GM21723 (cell line): ENCODE data around the gene GTPBP3.
"Not testable (repeated sequence)": the region's sequence is repeated elsewhere in the genome, so short reads cannot be mapped to it uniquely, and the experiment has no call there.

Experiments
- ATAC-seq: cut with Tn5 transposase; IDR thresholded peaks from one replicate; pipeline ENCODE4 v1.9.1; 2021; ENCODE audit warnings: mild to moderate bottlenecking, moderate library complexity; ENCODE audit not compliant: unreplicated experiment

Gene GTPBP3

DNA sequence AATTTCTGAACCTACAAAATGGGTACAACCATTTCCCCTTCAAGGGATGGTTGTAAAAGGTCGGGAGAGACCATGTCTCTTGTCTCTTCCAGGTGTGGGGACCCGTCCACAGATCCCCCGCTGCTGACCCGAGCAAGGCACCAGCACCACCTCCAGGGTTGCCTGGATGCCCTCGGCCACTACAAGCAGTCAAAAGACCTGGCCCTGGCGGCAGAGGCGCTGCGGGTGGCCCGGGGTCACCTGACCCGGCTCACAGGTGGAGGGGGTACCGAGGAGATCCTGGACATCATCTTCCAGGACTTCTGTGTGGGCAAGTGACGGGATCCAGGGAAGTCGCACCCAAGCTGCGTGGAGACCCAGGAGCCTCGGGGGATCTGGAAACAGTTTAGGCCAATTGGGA lies 4.0 kb downstream of the GTPBP3 start:
- no peak for ATAC-seq

DNA sequence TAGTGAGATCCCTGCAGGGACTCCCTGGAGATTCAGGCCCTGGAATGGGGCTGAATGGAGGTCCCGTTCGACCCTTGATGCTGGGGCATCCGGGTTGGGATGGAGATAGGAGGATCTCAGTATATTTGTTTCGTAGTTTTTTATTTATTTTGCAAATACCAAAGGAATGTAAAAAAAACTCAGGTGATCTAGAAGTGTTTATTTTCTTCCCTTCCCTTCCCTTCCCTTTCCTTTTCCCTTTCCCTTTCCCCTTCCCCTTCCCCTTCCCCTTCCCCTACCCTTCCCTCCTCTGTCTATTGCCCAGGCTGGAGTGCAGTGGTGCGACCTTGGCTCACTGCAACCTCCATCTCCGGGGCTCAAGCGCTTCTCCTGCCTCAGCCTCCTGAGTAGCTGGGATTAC lies 4.5 kb downstream of the GTPBP3 start:
- ATAC-seq, result no peak

DNA sequence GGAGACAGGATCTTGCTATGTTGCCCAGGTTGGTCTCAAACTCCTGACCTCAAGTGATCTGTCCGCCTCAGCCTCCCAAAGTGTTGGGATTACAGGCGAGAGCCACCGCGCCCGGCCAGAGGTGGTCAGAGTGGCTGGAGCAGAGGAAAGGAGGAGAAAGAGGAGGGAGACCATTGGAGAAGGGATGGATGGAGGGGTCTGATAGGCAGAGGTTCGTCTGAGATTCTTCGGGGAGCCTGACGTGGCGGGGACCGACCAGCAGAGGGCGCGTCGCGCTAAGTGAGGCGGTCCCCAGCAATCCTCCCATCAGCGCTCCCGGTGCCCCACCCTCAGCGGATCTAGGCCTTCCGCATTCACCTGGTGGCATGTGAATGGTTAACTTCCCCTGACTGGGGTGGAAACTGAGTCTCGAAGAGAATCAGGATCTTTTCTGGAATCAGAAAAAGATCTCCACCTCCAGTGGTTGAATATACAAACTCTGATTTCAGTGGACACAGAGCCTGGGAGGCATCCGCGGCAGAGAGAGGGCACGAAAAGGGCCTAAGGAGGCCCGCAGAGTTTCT lies 8.8 kb downstream of the GTPBP3 start:
- peak; percentile 55 for ATAC-seq

DNA sequence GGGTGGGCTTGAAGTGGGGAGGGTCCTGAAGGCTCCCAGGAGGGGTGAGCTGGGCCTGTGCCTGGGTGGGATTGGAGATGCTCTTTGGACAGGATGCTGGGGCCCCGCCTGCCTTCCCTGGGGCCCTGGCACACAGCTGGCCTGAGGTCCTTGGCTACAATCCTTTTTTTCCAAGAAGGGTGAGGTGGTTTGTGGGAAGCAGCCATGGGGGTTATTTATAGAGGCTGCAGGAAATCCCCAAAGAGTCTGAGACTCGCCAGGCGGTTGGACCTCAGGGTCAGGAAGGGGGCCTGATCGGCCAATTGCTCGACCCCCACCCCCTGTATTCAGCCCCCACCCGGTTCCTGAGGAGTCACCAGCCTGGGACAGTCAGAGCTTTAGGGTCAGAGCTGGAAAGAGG lies 10.0 kb downstream of the GTPBP3 start:
- no peak for ATAC-seq

DNA sequence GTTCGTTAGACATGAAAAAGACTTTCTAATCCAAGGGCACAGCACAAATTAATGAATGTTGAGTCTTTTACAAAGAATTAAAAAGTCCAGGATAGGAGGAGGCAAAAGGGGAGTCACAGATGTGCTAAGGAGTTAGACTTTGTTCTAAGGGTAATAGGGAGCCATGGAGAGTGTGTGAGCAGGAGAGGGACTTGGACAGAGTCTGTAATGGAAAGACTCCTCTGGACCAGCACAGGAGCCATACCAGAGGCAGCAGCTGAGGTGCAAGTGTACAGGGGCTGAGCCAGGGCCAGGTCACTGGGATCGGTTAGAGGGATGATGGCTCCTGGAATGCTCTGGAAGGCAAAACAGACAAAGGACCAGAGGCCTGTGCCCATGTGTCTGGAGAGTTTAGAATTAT lies 10.5 kb downstream of the GTPBP3 start:
- ATAC-seq, result no peak

DNA sequence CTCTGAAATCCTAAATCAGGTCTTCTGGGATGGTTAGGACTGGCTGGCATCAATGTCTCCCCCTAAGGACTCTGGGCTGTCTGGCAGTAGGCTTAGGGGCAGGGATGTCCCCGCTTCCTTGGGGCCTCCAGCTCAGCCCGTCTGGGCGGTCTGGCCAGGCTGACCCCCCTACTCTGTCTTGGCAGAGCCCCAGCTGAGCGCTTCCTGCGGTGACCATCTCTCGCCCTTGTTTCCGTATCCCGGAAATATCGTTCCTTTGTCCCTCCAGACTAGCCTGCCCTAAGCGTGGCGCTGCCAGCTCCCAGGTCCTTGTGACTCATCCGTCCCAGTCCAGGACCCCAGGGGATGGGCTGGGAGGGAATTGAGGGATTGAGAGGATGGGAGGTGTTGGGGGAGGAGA lies 11.3 kb downstream of the GTPBP3 start:
- no peak for ATAC-seq

DNA sequence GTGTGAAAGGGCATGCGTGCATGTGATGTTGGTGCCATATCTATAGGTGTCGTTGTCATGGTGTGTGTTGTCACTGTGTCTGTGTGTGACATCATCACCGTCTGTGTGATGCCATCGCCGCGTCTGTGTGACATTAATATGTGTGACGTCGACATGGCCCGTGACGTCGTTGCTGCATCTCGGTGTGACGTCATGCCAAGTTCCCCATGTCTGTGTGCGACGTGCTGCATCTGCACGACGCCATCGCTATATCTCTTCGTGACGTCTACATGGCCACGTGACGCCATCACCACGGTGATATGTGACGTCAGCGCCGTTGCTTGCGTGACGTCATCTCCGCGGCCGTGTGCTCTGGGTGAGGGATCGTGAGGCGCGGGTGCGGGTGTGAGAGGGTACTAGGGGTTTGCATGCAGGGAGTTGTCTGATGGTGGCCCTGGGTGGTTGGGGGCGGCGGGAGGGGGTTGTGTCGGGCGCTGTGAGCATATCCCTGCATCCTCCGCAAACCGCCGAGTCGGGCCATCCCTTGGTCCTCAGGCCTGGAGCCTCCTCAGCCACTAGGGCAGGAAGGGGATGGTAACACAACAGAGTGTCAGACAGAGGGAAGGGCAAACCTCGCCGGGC lies 14.6 kb downstream of the GTPBP3 start:
- no peak for ATAC-seq

DNA sequence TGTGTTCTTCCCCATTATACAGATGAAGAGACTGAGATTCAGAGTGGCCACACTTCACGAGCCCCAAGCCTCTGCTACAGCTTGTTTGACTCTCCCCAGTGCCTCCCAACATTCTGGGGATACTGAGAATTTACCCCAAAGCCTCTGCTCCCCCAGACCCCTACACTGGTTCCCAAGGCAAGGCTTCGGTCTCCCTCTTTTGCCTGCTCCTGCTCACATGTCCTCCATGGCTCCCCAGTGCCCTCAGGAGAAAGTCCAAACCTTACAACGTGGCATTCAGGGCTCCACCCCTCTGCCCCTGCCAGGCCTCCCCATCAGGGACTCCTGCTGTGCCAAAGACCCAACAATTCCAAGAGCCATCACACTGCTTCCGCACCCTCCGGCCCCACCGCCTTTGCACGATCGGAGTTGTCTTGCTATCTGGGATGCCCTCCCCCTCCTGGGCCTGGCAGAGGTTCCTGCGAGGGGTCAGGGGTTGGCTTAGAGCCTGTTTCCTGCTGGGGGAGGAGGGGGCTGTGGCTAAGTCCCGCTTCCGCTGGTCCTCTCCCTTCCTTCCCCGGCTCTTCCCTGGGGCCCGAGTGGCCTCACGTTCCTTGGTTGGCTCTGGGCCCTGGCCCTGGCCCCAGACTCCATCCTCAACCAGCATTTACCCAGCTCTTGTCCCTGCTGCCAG lies 15.4 kb downstream of the GTPBP3 start:
- ATAC-seq, result no peak

DNA sequence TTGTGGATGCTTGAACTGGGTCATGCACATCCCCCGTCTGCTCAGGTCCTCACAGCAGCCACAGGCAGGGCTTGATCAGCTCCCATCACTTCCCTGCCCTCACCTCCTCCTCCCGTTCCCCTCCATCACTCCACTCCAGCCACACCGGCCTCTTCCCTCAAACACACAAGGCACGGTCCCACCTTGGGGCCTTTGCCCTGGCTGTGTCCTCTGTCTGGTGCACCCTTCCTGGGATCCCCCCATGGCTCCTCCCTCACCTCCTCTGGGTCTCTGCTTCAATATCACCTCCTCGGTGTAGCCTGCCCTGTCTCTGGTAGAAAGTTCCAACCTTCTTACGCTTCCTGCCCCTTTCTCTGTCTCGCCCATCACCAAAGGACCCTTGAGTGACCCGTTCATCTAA lies 16.0 kb downstream of the GTPBP3 start:
- ATAC-seq, result no peak

DNA sequence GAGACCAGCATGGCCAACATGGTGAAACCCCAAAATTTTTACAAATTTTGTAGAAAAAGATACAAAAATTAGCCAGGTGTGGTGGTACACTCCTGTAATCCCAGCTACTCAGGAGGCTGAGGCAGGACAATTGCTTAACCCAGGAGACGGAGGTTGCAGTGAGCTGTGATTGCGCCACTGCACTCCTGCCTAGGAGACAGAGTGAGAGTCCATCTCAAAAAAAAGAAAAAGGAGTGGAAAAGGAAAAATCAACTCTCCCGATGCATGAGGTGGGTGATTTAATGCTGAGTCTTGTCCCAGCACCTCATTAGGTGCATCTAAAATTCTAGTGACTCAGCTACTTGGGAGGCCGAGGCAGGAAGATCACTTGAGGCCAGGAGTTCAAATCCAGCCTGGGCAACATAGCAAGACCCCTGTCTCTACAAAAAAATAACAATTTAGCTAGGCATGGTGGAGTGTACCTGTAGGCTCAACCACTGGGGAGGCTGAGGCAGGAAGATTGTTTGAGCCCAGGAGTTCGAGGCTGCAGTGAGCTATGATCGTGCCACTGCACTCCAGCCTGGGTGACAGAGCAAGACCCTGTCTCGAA lies 19.8 kb downstream of the GTPBP3 start:
- ATAC-seq, result no peak

DNA sequence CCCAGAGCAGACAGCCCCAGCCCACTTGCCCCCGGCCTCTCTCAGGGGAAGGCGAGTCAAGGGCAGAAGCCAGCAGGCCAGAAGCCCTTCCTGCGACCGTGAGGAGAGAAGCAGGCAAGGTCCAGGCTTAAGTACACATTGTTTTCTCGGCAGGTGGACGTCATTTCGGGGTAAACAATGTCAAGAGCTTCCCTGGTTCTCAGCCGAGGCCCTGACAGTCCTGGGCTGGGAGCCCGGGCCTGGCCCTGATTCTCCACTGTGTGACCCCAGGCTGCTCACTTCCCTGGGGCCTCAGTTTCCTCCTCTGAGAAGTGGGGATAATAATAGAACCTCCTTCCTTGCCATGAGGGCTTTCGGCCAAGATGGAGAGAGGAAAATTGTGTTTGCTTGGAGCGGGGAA lies 20.4 kb downstream of the GTPBP3 start:
- no peak for ATAC-seq

DNA sequence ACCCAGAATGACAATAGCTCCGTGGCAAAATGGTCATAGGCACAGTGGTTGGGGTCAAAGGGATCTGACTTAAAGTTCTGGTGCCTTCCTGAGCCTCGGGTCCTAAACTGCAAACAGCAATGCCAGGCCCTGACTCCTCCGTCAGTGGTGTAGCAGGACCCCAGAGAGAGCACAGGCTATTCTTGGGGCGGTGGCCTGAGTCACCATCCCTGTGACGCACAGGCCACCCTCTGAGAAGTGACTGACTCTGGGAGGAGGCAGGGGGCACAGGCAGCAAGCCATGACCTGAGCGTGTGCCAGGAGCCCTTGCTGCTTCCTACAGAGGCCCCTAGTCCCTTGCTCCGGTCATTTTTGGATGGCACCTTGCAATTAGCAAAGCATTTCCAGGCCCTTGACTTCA lies 21.0 kb downstream of the GTPBP3 start:
- ATAC-seq, result no peak

DNA sequence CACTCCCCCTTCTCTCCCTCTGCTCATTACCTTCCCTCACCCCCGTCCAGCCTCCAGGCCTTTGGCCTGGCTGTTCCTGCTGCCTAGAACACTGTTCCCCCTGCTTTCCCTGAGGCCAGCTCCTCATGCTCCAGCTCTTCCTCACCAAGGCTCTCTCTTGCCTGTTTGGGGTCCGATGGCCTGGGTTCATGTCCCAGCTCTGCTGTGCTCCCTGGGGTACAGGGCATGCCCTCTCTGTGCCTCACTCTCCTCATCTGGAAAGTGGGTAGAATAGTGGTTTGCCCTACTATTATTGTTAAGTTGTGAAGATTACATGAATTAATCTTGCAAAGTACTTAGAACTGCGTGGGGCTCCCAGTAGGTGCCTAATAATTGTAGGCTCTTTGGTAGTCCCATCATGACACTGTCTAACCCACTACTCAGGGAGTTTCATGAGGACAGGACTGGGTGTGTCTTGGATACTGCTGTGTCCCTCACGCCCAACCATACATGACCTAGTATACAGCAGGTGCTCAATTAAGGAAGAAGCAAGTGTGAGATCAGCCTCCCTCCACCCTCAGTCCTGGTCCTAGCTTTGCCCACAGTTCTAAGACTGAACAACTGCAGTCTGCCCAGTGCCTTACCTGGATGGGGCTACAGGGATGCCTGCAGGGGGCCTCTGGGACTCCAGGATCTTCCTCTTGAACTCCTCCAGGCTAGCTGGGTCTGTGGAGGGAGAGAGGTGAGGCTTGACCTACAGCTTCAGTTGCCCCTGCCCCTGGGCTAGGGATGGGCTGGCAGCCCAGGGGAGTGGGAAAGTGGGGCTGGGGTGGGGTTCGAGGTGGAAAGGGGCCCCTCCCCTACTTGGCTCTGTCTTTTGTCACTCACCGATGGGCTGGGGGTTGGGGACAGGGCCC lies 22.8 kb downstream of the GTPBP3 start:
- no peak for ATAC-seq

DNA sequence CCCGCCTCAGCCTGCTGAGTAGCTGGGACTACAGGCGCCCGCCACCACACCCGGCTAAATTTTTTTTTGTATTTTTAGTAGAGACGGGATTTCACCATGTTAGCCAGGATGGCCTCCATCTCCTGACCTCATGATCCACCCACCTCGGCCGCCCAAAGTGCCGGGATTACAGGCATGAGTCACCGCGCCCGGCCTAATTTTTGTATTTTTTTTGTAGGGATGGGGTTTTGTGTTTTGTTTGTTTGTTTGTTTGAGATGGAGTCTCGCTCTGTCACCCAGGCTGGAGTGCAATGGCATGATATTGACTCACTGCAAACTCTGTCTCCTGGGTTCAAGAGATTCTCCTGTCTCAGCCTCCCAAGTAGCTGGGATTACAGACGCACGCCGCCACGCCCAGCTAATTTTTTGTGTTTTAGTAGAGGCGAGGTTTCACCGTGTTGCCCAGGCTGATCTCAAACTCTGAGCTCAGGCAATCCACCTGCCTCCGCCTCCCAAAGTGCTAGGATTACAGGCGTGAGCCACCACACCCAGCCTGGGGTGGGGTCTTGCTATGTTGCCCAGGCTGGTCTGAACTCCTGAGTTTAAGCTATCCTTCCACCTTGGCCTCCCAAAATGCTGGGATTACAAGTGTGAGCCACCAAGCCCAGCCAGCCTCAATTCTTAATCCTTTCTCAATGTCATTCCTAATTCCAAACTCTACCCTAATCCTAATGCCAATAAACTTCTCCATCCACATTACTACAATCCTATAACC lies 26.7 kb downstream of the GTPBP3 start:
- ATAC-seq, result not testable (repeated sequence)

DNA sequence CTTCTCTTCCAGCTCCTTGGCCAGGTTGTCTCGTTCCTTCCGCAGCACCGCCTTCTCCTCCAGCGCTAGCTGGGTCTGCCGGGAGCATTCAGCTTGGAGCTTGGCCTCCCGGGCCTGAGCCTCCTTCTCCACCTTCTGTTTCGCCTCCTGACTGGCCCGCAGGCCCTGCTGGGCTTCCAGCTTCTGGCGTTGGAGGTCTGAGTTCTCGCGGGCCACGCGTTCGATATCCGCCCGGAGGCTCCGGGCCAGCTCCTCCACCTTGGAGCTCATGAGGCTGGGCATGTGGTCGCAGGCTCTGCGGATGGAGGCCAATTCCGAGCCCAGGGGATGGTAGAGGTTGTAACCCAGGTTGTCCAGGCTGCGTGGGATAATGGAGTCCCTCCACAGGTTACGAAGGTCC lies 28.0 kb downstream of the GTPBP3 start:
- ATAC-seq, result no peak

DNA sequence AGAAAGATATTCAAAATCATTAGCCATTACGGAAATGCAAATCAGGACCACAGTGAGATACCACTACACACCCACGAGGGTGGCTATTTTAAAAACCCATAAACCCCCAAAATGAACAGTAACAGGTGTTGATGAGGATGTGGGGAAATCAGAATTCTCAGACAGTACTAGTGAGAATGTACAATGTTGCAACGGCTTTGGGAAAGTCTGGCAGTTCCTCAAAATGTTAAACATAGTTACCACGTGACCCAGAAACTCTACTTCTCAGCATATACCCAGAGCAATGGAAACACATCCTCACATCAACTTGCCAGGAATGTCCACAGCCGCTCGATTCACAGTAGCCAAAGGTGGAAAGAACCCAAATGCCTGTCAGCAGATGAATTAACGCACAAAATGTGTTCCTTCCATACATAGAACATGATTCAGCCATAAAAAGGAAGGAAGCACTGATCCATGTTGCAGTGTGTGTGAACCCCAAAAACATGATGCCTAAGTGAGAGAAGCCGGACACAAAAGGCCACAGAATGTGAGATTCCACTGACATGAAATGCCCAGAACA lies 32.8 kb downstream of the GTPBP3 start:
- peak; percentile 85 for ATAC-seq

DNA sequence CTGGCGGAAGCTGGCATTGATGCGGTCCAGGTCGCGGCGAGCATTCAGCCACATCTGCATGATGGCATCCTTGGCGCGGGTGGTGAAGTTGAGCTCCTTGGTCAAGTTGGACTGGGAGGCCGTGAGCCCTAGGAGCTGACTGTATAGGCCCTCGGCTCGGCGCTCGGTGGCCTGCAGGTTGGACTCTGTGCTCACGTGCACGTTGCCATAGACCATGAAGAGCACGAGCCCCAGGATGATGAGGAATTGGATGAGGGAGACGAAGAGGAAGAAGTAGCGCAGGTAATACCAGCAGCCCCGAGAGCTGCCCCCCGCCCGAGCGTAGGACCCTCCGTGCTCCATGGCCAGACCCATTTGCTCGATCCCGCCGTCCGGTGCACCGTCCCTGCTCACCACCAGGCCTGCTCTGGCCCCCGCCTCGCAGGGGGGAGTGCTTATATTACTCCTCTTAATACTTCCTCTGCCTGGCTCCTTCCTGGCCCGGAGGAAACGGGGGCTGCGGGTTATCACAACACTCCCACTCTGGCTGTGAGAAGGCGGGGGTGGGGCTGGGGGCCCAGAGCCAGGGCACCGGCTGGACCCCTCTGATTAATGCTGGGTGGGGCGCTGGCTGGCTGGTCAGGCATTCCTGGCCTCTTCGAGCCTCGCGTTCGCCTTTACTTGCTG lies 39.7 kb downstream of the GTPBP3 start, which contains the start of gene PLVAP:
PLVAP (minus strand) TSS at position 408 of the 666 bp plus-strand sequence; CDS start at position 354, 54 bp downstream.
- no peak for ATAC-seq

DNA sequence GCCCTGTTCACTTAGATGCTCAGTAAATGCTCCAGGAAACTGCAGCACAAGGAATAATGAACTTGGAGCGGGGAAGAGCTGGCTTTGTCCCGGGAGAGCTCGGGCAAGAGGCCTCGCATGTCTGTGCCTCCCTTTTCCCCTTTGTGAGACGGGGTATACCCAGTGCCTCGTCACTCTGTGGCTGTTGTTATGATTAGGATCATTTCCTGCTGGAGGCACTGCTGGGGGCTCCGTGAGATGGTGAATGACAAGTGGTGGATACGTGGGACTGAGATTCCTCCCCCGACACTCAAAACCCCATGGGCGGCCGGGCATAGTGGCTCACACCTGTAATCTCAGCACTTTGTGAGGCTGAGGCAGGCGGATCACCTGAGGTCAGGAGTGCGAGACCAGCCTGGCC lies 40.9 kb downstream of the GTPBP3 start:
- no peak for ATAC-seq

DNA sequence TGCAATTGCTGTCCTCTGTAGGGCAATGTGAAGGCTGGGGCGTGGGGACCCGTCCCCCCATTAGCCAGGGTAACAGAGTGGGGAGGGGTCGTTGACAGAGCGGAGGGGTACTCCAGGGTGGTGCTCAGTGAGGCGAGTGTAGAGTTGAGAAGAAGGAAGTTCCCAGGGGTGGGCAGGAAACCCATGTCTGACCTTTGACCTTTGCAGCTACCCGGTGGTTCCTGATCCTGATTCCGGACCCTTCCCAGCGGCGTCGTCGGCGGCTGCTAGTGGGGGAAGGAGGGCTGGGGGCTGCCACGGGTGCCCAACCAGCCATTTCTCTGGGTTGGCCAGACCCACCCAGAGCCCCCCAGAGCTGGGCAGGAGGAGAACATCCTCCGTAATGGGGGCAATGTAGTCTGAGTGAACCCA lies 41.9 kb downstream of the GTPBP3 start:
- no peak for ATAC-seq
